ENCODE results near the gene HOXA13.

The HOXA13 gene
- 0 to 0.08 (median 0) reads per million in 18 experiments for total RNA-seq

DNA sequence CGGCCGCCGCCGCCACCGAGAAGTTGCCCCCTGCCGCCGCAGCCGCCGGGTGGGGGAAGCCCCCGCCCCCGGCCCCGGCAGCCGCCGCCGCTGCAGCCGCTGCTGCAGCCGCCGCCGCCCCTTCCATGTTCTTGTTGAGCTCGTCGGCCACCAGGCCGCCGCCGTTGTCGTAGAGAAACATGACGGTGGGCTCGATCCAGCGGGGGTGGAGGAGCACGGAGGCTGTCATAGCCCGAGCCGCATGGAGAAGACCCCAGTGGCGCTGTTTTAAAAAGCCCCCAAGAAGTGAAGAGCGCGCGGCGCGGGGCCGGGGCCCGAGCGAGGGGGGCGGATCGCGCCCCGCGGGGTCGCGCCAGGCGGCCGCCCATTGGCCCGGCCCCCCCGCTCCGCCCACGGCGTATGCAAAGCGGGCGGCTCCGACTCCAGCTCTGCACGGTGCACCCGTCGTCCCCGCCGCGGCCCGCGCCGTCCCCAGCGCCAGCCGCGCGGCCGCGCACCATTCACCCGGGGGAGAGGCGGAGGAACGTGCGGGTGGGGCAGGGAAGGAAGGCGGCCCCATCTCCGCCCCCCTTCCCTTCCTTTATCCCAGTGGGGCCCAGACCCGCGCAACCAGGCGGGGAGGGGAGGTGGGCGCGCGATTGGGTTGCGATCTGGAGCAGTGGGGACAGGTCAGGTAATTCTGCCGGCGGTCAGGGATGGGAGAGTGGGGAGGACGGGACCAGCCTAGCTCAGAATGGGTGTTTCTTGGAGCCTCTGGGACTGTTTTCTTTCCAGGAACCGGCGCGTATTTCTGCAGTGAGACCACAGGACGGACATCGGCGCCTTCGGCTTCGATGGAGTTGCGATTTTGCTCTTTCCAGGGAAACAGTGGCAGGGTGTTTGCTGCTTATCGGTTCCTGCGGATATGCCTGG, at the start of gene HOXA13:
TSS of gene HOXA13 (minus strand) at position 243 of the 912 bp plus-strand sequence. CDS start at position 229, 14 bp downstream.
- no peak for DNase-seq

DNA sequence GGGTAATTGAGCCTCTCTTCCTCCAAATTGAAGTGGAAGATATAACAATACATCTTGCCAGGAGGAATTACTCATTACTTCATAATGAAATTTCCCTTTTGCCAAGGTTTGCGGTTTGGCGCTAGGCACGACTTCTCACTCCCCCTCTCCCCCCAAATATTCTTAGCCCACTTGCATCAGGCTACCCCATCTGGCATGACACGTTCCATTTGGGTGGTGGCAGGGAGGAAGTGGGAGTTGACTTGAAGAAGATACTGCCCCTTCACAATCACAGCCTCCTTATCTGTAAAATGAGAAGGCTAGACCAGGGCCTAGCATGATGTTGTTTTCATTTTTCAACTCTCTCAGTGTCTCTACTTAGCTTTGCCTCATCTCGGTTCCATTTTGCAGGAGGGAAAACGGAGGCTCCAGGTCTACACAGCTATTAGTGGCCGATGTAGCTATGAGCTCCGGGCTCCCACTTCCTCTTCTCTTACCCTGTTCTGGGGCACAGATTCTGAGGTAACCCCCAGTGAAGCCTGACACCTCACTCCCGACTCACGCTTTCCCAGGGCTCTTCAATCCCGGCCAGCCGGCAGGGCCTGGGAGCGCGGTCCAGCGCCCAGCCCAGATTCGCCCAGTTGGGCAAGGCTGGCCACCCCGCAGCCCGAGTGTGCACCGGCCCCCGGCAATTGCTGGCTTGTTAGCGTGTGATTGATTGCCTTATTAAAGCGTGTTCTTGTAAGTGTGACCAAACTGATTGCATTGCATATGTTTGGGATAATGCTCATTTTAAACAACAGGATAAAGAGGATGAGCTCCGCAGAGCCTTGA, 49.2 kb upstream of the HOXA13 start:
- DNase-seq, result no peak

DNA sequence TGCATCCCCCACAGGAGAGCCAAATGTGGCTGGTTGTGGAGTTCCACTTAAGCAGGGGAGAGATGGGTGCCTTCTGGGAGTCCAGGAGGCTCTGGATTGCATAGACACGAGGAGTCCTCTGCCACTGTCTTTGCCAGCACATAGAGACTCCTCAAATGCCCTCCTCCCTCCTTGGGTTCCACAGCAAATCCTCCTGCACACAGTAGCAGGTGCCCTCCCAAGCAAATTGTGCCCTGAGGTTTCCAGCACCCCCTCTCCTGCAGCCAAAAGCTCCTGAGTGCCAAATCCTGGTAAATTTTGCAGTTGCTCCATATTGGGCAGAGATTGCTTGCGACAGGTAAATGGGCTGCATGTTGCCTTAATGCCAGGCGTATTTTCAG, 48.5 kb upstream of the HOXA13 start:
- no peak for DNase-seq

DNA sequence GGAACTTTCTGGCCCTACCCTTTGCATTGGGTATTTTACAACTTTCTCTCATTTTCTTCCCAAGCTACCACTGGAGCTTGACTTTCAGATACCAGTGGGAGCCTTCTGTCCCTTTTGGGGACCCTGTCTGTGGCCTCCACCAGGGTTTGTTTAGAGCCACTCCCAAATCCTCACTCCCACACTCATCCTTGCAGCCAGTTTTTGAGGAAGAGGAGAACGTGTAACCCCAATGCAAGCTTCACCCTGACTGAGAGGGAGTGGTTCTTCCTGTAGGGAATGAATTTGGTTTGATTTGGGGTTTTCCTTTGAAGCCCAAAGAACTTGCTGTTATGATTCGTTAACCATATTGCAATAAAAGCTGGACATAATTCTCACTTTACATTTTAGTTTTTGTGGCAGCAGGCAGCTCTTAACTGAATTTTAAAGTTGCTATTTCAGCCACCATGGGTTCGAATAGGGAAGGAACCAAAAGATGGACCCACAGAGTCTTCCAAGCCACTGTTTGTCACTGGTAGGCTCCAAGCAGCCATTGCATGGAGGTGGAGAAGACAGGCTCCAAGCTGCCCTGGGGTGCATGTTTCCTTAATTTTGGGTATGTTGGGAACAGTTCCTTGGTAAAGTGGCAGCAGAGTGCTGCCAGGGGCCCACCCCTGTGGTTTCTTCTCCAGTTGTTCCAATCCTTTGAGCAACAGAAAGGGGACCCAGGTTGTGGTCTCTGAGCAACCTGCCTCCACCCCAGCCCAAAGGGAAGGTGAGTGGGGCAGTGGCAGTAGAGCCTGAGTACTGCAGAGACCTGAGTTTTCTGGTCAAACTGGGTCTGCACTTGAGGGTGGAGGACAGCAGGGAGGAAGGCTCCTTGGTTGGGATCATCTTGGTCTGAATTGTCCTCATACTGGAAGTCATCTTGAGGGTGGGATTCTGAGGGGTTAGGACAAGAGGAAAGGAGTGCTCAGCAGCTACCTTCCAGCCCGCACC, 47.8 kb upstream of the HOXA13 start:
- no peak for DNase-seq

DNA sequence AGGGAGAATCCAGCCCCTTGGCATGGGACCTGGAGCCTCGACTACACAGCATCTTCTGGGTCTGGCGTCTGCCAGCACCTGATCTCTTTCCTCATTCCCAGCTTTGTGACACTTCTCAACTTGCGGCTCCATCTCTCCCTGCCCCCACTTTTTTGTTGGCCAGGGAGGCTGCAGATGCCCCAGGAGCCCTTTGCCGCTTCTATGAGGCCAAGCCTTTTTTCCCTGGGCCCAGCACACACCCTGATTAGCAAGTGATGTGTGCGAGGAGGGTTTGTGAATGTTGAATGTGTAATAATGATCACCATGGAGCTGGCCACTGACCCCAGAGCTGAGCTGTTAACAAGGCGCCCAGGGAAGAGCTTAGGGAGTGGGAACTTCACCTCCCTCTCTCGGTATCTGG, 47.1 kb upstream of the HOXA13 start:
- no peak for DNase-seq

DNA sequence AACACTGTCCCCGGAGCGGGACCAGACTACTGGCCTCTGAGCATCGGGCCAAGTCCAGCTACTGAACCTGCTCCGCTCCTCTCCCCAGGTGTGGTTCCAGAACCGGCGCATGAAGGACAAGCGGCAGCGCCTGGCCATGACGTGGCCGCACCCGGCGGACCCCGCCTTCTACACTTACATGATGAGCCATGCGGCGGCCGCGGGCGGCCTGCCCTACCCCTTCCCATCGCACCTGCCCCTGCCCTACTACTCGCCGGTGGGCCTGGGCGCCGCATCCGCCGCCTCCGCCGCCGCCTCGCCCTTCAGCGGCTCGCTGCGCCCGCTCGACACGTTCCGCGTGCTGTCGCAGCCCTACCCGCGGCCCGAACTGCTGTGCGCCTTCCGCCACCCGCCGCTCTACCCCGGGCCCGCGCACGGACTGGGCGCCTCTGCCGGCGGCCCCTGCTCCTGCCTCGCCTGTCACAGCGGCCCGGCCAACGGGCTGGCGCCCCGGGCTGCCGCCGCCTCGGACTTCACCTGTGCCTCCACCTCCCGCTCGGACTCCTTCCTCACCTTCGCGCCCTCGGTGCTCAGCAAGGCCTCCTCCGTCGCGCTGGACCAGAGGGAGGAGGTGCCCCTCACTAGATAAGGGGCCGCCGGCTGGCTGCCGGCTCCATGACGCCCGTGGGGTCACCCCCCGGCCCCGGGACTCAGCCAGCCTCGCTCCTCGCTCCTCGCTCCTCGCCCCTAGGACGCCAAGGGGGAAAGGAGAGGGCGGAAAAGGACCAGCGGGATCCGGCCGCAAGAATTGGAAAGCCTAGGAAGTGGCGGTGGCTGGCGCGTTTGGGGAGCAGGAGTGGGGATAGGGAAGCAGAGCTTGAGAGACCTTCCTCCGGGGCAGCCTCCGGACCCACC, 46.2 kb upstream of the HOXA13 start:
- DNase-seq, result no peak

DNA sequence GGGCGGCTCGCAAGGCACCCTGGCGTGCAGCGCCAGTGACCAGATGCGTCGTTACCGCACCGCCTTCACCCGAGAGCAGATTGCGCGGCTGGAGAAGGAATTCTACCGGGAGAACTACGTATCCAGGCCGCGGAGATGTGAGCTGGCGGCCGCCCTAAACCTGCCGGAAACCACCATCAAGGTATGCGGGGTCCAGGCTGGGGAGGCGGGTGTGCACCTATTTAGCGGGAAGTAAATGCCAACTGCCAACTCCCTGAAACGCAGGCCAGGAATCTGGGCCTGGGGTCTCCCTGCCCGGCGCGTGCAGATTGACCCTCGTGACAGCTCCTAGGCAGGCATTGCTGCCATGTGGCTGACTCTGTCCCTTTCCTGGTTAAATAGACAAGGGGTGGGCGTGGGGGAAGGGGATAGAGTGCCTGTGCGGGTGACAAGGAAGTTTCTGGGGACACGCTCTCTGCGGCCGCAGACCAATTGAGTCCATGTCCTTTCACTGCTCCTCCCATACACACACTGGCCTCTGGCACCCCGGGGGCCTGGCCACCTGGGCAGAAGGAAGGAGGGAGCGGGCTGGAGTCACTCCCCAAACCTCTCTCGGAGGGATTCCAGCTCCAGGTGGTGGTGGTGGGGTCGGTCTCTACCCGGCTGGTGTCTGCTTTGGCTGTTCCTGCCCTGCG, 45.4 kb upstream of the HOXA13 start:
- DNase-seq, result no peak

DNA sequence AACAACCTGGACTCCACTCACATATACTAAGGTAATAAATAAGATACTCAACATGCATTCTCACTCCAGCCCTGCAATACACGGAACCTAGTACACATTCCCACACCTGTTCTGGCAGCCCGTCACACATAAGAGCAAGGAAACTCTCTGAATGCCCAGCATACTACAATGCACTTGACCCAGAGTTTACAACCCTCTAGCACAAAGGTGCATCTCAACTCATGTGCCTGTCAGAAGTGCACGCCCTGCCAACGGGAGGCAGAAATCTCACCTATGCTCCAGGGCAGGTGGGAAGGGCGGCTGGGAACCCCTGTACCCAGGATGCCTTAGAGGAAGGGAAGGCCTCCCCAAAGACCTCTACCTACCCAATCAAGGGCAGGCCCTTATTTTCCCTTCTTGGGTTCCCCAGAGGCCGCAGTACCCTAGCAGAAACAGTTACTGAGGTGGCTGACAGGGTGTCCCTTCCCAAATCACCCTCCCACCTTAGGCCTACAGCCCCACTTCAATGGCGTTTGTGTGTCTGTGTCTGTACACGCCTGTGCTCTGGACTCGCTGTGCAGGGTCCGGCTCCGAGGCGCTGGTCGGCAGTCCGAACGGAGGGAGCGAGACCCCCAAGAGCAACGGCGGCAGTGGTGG, 44.7 kb upstream of the HOXA13 start:
- DNase-seq, result no peak

- no peak for DNase-seq
Observed at GRCh38 chr7:27243340-27244163, 43.7 kb upstream of the HOXA13 start.

DNA sequence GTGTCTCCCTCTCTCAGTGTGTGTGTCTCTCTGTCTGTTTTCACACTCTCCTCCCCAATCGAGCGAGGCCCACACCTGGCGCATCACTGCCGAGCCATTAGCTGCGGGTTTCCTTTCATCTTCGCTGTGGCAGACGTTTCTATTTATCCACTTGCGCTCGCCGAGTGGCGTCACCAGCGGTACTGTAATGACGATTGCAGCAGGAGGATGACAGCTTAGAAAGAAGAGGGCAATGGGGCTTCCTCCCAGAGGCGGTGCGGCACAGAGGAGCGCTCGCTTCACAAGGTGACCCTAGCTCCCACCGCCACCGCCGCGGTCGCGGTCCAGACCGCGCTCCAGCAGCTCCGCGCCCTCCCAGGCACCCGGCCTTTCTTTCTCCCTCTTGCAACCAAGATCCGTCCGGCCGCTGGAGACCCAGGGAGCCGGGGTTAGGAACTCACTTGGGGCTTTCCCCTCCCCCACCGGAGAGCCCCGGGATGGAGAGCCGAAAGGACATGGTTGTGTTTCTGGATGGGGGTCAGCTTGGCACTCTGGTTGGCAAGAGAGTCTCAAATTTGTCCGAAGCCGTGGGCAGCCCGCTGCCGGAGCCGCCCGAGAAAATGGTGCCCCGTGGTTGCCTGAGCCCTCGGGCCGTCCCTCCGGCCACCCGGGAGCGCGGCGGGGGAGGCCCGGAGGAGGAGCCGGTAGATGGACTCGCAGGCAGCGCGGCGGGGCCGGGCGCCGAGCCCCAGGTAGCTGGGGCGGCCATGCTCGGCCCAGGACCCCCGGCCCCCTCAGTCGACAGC, 42.9 kb upstream of the HOXA13 start, which contains the start of gene EVX1:
TSS of gene EVX1 (plus strand) at position 248 of the 785 bp plus-strand sequence. CDS start at position 477, 229 bp downstream.
- no peak for DNase-seq

- no peak for DNase-seq
Observed at GRCh38 chr7:27242154-27242553, 42.3 kb upstream of the HOXA13 start.

GRCh38 chr7:27241189-27242056, 41.5 kb upstream of the HOXA13 start:
- DNase-seq, result no peak

GRCh38 chr7:27240015-27240731, 40.3 kb upstream of the HOXA13 start:
- no peak for DNase-seq

DNA sequence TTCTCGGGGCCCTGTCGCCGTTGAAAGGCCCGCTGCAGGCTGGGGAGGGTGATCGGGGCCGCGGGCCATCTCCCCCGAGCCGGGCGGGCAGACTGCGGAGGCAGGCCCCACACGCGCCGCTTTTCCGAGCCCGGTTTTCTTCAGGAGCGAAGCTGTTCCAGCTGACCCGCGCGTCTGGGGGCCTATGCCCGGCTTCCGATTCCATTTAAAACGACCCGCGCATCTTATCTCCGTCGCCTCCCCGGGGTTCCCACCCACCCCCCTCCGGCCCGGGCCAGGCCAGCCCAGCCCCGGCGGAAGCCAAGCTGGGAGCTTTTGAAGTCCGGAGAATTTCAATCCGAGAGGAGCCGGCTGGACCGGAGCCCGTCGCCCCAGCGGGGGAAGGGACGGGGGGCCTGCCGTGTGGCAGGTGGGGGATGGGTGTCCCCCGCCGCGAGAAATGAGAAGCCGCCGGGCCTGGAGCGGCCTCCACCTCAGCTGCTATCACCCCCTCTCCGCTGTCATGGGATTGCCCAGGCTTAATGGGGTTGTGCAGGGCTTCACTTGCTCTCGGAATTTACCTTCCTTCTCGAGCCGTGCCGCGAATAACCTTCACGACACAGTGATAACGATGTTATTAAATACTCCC, 39.6 kb upstream of the HOXA13 start:
- no peak for DNase-seq

GRCh38 chr7:27238979-27239386, 39.1 kb upstream of the HOXA13 start:
- DNase-seq, result no peak

DNA sequence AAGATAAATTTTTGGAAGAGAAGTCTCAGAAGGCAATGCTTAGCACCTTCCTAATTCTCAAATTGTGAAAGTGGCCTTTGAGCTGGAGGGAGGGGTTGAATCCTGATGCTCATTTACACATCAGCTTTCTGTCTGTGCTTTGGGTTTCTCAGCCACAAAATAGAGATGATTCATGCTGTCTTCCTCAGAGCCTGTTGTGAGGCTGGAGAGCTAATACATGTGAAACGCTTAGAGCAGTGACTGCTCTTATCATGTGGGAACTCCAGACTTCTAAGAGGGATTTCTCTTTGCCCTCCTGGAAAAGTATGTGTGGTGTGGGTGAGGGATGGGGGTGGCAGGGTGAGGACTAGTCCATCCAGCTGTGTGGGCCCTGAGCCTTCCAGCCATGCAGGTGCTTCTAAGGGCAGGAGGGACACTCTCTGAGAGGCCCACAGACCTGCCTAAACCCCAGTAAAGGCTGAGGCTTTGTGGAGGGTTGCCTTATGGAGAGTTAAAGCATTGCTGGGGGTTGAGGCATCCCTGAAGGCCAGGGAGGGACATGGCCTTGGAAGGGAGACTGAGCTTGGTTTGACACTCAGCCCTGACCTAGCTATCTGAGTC, 37.9 kb upstream of the HOXA13 start:
- no peak for DNase-seq
